Endothelial cell of umbilical vein (primary cell): Measurements from ENCODE around the gene ATP8A2. TPM values are rescaled to one million over a fixed set of nuclear protein-coding genes. Genes with fewer than 3 reads are reported as not detected.

Experiments used
- BruUV-seq: library from RNA; stranded (reverse); fragments of 400-500 nt; replicated peaks from 2 replicates; lab custom pipeline; 2021; lab: Mats Ljungman, UMichigan
- CTCF ChIA-PET: fragments of 300-600, 350-600 bp; sonication (Branson Sonifier 250); formaldehyde crosslinking; loops from one replicate; lab custom pipeline; 2021; ENCODE audit warnings: antibody characterized with exemption, inconsistent platforms; lab: Charles Lee
- POLR2A ChIA-PET: fragments of 300-600, 350-600 bp; sonication (Branson Sonifier 250); formaldehyde crosslinking; loops from one replicate; lab custom pipeline; 2021; ENCODE audit warnings: antibody characterized with exemption, inconsistent platforms; lab: Charles Lee
- DNase-seq: peaks from one replicate; pipeline ENCODE4 v3.0.0-alpha.2; 2011; ENCODE audit warnings: low read depth, low spot score
- FAIRE-seq: peaks from 2 replicates; lab custom pipeline; 2011; peaks lifted over from hg19 to GRCh38; lab: Jason Lieb, UNC
- H2AFZ ChIP-seq: 2 replicates; pipeline ENCODE4 v1.6.0; 2012; ENCODE audit warnings: low read depth, low read length, control low read depth, inconsistent platforms
- H3K27ac ChIP-seq: 2 replicates; pipeline ENCODE4 v1.5.1; 2011; ENCODE audit warnings: low read depth, mild to moderate bottlenecking, control low read depth, low read length, moderate library complexity; ENCODE audit not compliant: insufficient read depth
- H3K27me3 ChIP-seq, 2 experiments: 2 replicates each; pipeline versions ENCODE4 v1.6.0 to v1.6.1; 2011; ENCODE audit warnings: low read length in 2 of 2, mixed read lengths in 1 of 2; ENCODE audit not compliant: control insufficient read depth in 2 of 2, insufficient read depth in 2 of 2
- H3K36me3 ChIP-seq, 2 experiments: 2 replicates in 1 of 2; 3 replicates in 1 of 2; pipeline ENCODE4 v1.5.1; 2011; ENCODE audit warnings: low read length in 2 of 2, mild to moderate bottlenecking in 1 of 2, moderate library complexity in 1 of 2; ENCODE audit not compliant: control insufficient read depth in 2 of 2, insufficient read depth in 2 of 2; ENCODE audit errors: extremely low read depth in 1 of 2
- H3K4me1 ChIP-seq: 3 replicates; pipeline ENCODE4 v1.5.1; 2011; ENCODE audit warnings: mild to moderate bottlenecking, low read length; ENCODE audit not compliant: control insufficient read depth, insufficient read depth; ENCODE audit errors: extremely low read depth
- H3K4me2 ChIP-seq: 2 replicates; pipeline ENCODE4 v1.6.1; 2011; ENCODE audit warnings: low read length, control low read depth, mixed read lengths; ENCODE audit not compliant: insufficient read depth
- H3K4me3 ChIP-seq, 3 experiments: fragments of 200-600 bp in 1 of 3; sonication (generic), shearing (Covaris generic) in 1 of 3; replicated peaks in 1 of 3; 2 replicates each; pipeline ENCODE4 v1.5.1; 2011 to 2016; ENCODE audit warnings: control low read depth in 3 of 3, low read length in 3 of 3, mild to moderate bottlenecking in 2 of 3, inconsistent platforms in 1 of 3, low read depth in 1 of 3, moderate library complexity in 1 of 3; ENCODE audit not compliant: insufficient read depth in 1 of 3
- H3K79me2 ChIP-seq: 2 replicates; pipeline ENCODE4 v1.6.0; 2012; ENCODE audit warnings: low read length, inconsistent platforms; ENCODE audit not compliant: control insufficient read depth, insufficient read depth
- H3K9ac ChIP-seq: replicated peaks from 2 replicates; pipeline ENCODE3; 2011; ENCODE audit warnings: low read length, control low read depth; ENCODE audit not compliant: insufficient read depth; ENCODE audit errors: extremely low read depth
- H3K9me1 ChIP-seq: replicated peaks from 3 replicates; pipeline ENCODE4 v1.6.0; 2011; ENCODE audit warnings: mild to moderate bottlenecking, low read length; ENCODE audit not compliant: control insufficient read depth, insufficient read depth; ENCODE audit errors: extremely low read depth
- H3K9me3 ChIP-seq: replicated peaks from 2 replicates; pipeline ENCODE4 v1.5.1; 2012; ENCODE audit warnings: low read length, inconsistent platforms; ENCODE audit not compliant: control insufficient read depth, insufficient read depth
- H4K20me1 ChIP-seq: replicated peaks from 2 replicates; pipeline ENCODE3; 2011; ENCODE audit warnings: mild to moderate bottlenecking, low read length; ENCODE audit not compliant: control insufficient read depth, insufficient read depth; ENCODE audit errors: extremely low read depth
- CTCF ChIP-seq, 2 donors: IDR thresholded peaks; 1 replicate in 1 of 2; 2 replicates in 1 of 2; pipeline ENCODE4 v1.5.1; 2011; ENCODE audit warnings: low read length in 2 of 2, mild to moderate bottlenecking in 2 of 2, moderate library complexity in 2 of 2, control low read depth in 1 of 2, inconsistent platforms in 1 of 2, low read depth in 1 of 2; ENCODE audit not compliant: insufficient read depth in 1 of 2; ENCODE audit errors: extremely low read depth in 1 of 2
- EZH2 ChIP-seq: IDR thresholded peaks from 2 replicates; pipeline ENCODE4 v1.6.1; 2012; ENCODE audit warnings: borderline replicate concordance, low read depth, mild to moderate bottlenecking, moderate library complexity, low read length, inconsistent platforms; ENCODE audit not compliant: severe bottlenecking
- FOS ChIP-seq: IDR thresholded peaks from 2 replicates; pipeline ENCODE4 v1.6.1; 2011; ENCODE audit warnings: mild to moderate bottlenecking, low read length, moderate library complexity, borderline replicate concordance; ENCODE audit not compliant: insufficient read depth
- GATA2 ChIP-seq: IDR thresholded peaks from 2 replicates; pipeline ENCODE4 v1.7.0; 2011; ENCODE audit warnings: low read depth, mild to moderate bottlenecking, moderate library complexity, mixed read lengths, low read length; ENCODE audit not compliant: insufficient read length, insufficient read depth
- JUN ChIP-seq: IDR thresholded peaks from 2 replicates; pipeline ENCODE4 v1.6.1; 2011; ENCODE audit warnings: borderline replicate concordance, low read depth; ENCODE audit not compliant: insufficient read length, insufficient read depth
- MAX ChIP-seq: IDR thresholded peaks from 2 replicates; pipeline ENCODE4 v1.6.1; 2011; ENCODE audit not compliant: insufficient read depth, insufficient read length
- MYC ChIP-seq: IDR thresholded peaks from one replicate; pipeline ENCODE4 v1.6.1; 2011; ENCODE audit warnings: mild to moderate bottlenecking, low read depth, low read length
- POLR2A ChIP-seq: IDR thresholded peaks from 2 replicates; pipeline ENCODE4 v1.6.1; 2012; ENCODE audit warnings: low read depth, mild to moderate bottlenecking, control low read depth, low read length
- POLR2AphosphoS5 ChIP-seq: IDR thresholded peaks from 2 replicates; pipeline ENCODE4 v1.6.1; 2012; ENCODE audit warnings: low read depth, mild to moderate bottlenecking, control low read depth, low read length, moderate library complexity; ENCODE audit not compliant: insufficient read depth
- dilution Hi-C: fragments of 300-500 bp; cut with MboI; formaldehyde crosslinking; loops from one replicate; pipeline ENCODE4 v1.15.0; 2019; ENCODE audit warnings: low sequenced_read_pairs; ENCODE audit not compliant: extremely low pct_ligation_motif_present
- intact Hi-C: fragments of 100-400 bp; cut with micrococcal nuclease; formaldehyde crosslinking; loops from one replicate; pipeline ENCODE4 v1.10.0; 2022
- polyA plus RNA-seq, 4 experiments: library from polyadenylated mRNA; depleted of rRNA in 3 of 4; stranded (reverse) in 3 of 4; unstranded in 1 of 4; fragments of >200 nt; gene quantifications; 2 replicates each; pipeline versions ENCODE4 v1.2.1 to v1.2.3, GENCODE V29; 2011 to 2012; ENCODE audit warnings: missing spikeins in 1 of 4
- total RNA-seq: library from RNA; stranded (reverse); gene quantifications from 2 replicates; pipeline ENCODE4 v1.2.3, GENCODE V29; 2021

Gene ATP8A2
- total and polyA plus RNA-seq, 2 donors (not counting 3 experiments of a cell fraction or from before 2014, with no cell fraction given) = 0.11 to 0.49 TPM

GRCh38 chr13:25946321-25946720 is 574.5 kb downstream of the ATP8A2 start:
- intact Hi-C loops = no loop called here
- BruUV-seq = no TSS peak
- H2AFZ ChIP-seq = no peak overlapping the region
- H4K20me1 ChIP-seq = no peaks in the 10 kb centered on the region
- H3K4me3 ChIP-seq = no peak overlapping the region
- H3K4me2 ChIP-seq = no peak overlapping the region
- ChIA-PET POLR2A (no interaction called here), CTCF (no interaction called here)
- no peak overlapping the region for H3K27ac ChIP-seq
- FAIRE-seq (no peak), DNase-seq (no peak)
- H3K9me1 ChIP-seq = no peaks in the 10 kb centered on the region
- H3K9me3 ChIP-seq = no peaks in the 10 kb centered on the region
- dilution Hi-C loops = no loop called here
- TF ChIP-seq JUN (no peak), POLR2AphosphoS5 (no peak)
- no peaks in the 10 kb centered on the region for H3K4me1 ChIP-seq
- H3K9ac ChIP-seq = no peak overlapping the region
- no peaks in the 10 kb centered on the region for H3K79me2 ChIP-seq
- H3K27me3 ChIP-seq = peaks cover 2 to 5% of the 10 kb centered on the region in 2 experiments
- no peaks in the 10 kb centered on the region for H3K36me3 ChIP-seq

GRCh38 chr13:25948910-25949309 is 577.1 kb downstream of the ATP8A2 start:
- CTCF ChIA-PET = interaction anchor here (1.5 kb wide), 1 partner anchor 10 kb away, joined by 4 read pairs; no protein-coding TSS in a partner anchor
- Histone ChIP-seq H4K20me1 (no peaks in the 10 kb centered on the region), H3K36me3 (no peaks in the 10 kb centered on the region), H3K9me3 (no peaks in the 10 kb centered on the region), H3K9ac (no peak overlapping the region), H3K9me1 (no peaks in the 10 kb centered on the region), H2AFZ (no peak overlapping the region), H3K4me3 (no peak overlapping the region), H3K27ac (no peak overlapping the region), H3K4me1 (no peaks in the 10 kb centered on the region), H3K79me2 (no peaks in the 10 kb centered on the region), H3K27me3 (peaks cover 2 to 3% of the 10 kb centered on the region in 2 experiments), H3K4me2 (no peak overlapping the region)
- intact Hi-C loops = no loop called here
- TF ChIP-seq POLR2A = no peak
- no peak for TF ChIP-seq CTCF (IDR thresholded peaks at IDR 0.05; ENCODE audit: extremely low read depth in 1 of 2, insufficient read depth in 1 of 2, low read depth in 1 of 2, low read length in 2 of 2)
- no peak for TF ChIP-seq GATA2
- TF ChIP-seq EZH2 = no peak
- TF ChIP-seq MYC = no peak
- no peak for TF ChIP-seq JUN
- TF ChIP-seq FOS = no peak
- no peak for TF ChIP-seq POLR2AphosphoS5
- no peak for TF ChIP-seq MAX
- no TSS peak for BruUV-seq
- FAIRE-seq (no peak), DNase-seq (no peak)
- POLR2A ChIA-PET = no interaction called here
- dilution Hi-C loops = no loop called here
